Fibroblast of pulmonary artery (primary cell): ENCODE measurements around the gene HUNK.

Experiments used
- DNase-seq: peaks from one replicate; pipeline ENCODE4 v3.0.0-alpha.2; 2010; ENCODE audit warnings: low read depth
- H3K4me3 ChIP-seq: replicated peaks from 2 replicates; pipeline ENCODE4 v1.5.1; 2011; ENCODE audit warnings: low read depth, mild to moderate bottlenecking, control low read depth, low read length, moderate library complexity
- TF ChIP-seq, protein P1 (sequence below): IDR thresholded peaks from 2 replicates; pipeline ENCODE4 v1.5.1; 2011; ENCODE audit warnings: mild to moderate bottlenecking, control low read depth, low read length, inconsistent platforms; ENCODE audit errors: missing control alignments

HUNK gene

DNA sequence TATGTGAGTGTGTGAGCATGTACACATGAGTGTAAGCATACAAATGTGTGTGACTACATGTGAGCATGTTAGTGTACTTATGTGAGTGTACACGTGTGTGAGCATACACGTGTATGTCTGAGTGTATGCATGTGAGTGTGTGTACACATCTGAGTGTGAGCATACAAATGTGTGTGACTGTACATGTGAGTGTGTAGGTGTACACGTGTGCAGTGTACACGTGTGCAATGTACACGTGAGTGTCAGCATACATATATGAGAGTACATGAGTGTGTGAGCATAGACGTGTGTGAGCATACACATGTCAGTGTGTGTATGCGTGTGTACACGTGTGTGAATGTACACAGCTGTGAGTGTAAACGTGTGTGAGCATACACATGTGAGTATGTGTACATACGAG, 170.6 kb downstream of the HUNK start:
- no peak for DNase-seq
- H3K4me3 ChIP-seq: no peak overlapping the region
- TF ChIP-seq, protein P1, sequence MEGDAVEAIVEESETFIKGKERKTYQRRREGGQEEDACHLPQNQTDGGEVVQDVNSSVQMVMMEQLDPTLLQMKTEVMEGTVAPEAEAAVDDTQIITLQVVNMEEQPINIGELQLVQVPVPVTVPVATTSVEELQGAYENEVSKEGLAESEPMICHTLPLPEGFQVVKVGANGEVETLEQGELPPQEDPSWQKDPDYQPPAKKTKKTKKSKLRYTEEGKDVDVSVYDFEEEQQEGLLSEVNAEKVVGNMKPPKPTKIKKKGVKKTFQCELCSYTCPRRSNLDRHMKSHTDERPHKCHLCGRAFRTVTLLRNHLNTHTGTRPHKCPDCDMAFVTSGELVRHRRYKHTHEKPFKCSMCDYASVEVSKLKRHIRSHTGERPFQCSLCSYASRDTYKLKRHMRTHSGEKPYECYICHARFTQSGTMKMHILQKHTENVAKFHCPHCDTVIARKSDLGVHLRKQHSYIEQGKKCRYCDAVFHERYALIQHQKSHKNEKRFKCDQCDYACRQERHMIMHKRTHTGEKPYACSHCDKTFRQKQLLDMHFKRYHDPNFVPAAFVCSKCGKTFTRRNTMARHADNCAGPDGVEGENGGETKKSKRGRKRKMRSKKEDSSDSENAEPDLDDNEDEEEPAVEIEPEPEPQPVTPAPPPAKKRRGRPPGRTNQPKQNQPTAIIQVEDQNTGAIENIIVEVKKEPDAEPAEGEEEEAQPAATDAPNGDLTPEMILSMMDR: no peak

DNA sequence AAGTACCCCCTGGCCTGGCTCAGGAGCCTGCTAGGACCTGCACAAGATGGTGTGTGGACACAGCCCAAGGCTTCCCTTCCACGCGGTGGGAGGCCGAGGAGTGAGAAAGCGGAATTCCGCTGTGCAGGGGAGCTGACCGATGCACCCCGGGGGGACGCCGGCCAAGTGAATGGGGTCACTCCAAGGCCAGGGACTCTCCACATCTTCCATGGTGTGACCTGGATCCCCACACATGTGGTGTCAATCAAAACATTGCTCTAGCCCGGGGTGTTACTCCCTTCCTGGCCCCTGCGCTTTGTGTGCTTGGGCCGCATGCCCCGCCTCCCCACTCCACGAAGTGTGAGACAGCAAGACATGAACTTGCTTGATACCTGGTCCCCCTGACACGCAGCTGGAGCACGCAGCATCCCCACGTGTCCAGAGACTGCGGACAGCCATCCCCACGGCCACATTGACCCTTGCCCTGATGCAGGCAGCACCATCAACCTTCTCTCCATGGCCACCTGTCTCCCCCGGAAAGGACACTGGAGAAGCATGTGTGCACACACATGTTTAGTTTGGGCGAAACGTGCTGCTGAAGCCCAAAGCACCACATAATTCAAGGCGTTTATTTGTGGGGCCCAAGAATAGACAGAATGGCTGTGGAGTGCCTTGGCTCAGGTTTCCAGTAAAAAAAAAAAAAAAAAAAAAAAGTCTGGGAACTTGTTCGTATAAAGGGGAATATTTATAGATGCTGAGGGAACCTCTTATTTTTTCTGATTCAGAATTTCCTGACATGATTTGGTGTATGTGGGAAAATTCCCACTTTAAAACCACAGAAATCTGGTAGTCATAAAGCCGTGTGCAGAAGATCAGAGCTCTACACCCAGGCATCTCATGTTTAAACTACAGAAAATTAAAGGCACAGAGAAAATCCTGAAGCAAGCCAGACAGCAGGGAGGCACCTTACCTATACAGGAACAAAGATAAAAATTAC, 171.7 kb downstream of the HUNK start:
- DNase-seq: no peak
- no peak overlapping the region for H3K4me3 ChIP-seq
- TF ChIP-seq, protein P1: no peak

DNA sequence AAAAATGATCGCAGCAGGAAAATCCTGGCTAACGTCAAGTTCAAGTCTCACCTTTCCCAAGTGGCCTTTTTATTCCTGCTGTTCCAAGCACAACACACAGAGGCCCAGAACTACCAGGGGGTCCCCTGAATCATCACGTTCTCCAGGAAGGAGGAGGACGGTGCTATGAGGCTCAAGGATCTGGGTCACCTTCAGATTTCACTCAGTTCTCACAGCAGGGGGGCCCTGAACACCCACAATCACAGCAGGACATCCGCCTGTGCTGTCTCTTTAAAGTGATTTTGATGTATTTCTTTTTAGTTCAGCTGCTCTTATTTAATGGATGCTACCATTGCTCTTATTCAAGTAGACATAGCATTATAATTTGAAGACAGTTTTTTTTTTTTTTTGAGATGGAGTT, 173.4 kb downstream of the HUNK start:
- H3K4me3 ChIP-seq: no peak overlapping the region
- TF ChIP-seq, protein P1: no peak
- no peak for DNase-seq

DNA sequence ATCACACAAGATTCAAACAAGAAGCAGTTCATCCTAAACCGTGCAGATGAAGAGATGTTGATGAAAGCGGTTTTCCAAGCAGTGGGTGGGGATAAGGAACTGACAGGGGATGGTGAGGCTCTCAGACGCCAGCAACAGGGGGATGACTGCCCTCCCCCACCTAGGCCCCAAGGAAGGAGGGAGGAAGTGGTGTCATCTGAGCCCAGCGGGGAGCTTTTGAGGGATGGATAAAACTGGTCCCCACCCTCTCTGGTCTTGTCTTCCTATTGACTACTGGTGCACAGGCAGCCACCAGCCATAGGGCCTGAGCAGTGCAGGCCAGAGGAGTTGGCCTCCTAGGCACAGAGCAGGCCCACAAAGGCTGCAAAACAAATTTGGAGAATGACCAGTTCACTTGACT, 175.5 kb downstream of the HUNK start:
- TF ChIP-seq, protein P1: no peak

More for the DNA sequence above, 175.5 kb downstream of the HUNK start:
- no peak overlapping the region for H3K4me3 ChIP-seq
- no peak for DNase-seq
